Gastrocnemius medialis (tissue), 4 donors: ENCODE measurements around the gene KLKB1. TPM values are rescaled to one million over a fixed set of nuclear protein-coding genes. Genes with fewer than 3 reads are reported as not detected.

Experiments used
- ATAC-seq, 2 donors: fragments of 150-250 bp; one replicate each; pipeline ENCODE4 v1.9.1; 2016
- DNase-seq, 2 donors: peaks; one replicate each; pipeline ENCODE4 v3.0.0-alpha.2; 2019
- H3K27ac ChIP-seq, 4 donors: fragments of 200-600 bp; sonication (generic); 1 replicate in 1 of 4; 2 replicates in 3 of 4; pipeline ENCODE4 v1.5.1; 2016 to 2018; ENCODE audit warnings: mild to moderate bottlenecking in 2 of 4, moderate library complexity in 1 of 4
- H3K27me3 ChIP-seq, 3 donors: fragments of 200-600 bp; sonication (generic) in 2 of 3; 1 replicate in 1 of 3; 2 replicates in 2 of 3; pipeline versions ENCODE4 v1.5.1 to v1.6.0; 2016 to 2019; ENCODE audit warnings: mild to moderate bottlenecking in 1 of 3, moderate library complexity in 1 of 3
- H3K36me3 ChIP-seq, 2 donors: fragments of 200-600 bp; sonication (generic) in 1 of 2; one replicate each; pipeline ENCODE4 v1.5.1; 2017 to 2018
- H3K4me1 ChIP-seq, 2 donors: fragments of 200-600 bp; sonication (generic) in 1 of 2; one replicate each; pipeline ENCODE4 v1.5.1; 2016 to 2017; ENCODE audit warnings: mild to moderate bottlenecking in 2 of 2
- H3K4me3 ChIP-seq, 4 donors: fragments of 200-600 bp; sonication (generic) in 3 of 4; 1 replicate in 1 of 4; 2 replicates in 3 of 4; pipeline ENCODE4 v1.5.1; 2016 to 2019; ENCODE audit warnings: mild to moderate bottlenecking in 2 of 4
- H3K9me3 ChIP-seq, 3 donors: fragments of 200-600 bp; sonication (generic) in 2 of 3; 1 replicate in 1 of 3; 2 replicates in 2 of 3; pipeline ENCODE4 v1.5.1; 2016 to 2019
- CTCF ChIP-seq, 5 experiments: fragments of 450-650 bp in 3 of 5; fragments of 200-600 bp in 2 of 5; sonication (generic) in 2 of 5; IDR thresholded peaks in 4 of 5; conservative IDR thresholded peaks in 1 of 5; 1 replicate in 4 of 5; 2 replicates in 1 of 5; pipeline ENCODE4 v1.5.1; 2016 to 2019; ENCODE audit warnings: antibody characterized with exemption in 5 of 5, mild to moderate bottlenecking in 3 of 5, moderate library complexity in 3 of 5
- POLR2A ChIP-seq, 2 donors: fragments of 450-650 bp; IDR thresholded peaks; one replicate each; pipeline ENCODE4 v1.6.1; 2017; ENCODE audit warnings: antibody characterized with exemption in 2 of 2, mild to moderate bottlenecking in 2 of 2, moderate library complexity in 2 of 2
- in situ Hi-C, 4 donors: fragments of 200-750 bp; cut with MboI; loops; one replicate each; pipeline versions ENCODE4 v1.15.0 to v1.8.0; 2017; ENCODE audit warnings: low sequenced_read_pairs in 4 of 4
- intact Hi-C: fragments of 100-400 bp; cut with DNase I; formaldehyde crosslinking; loops from one replicate; pipeline ENCODE4 v1.15.1; 2023; ENCODE audit warnings: low total_unique reads
- total RNA-seq, 4 donors: library from RNA; depleted of rRNA; stranded (reverse); fragments of >200 nt; gene quantifications; one replicate each; pipeline versions ENCODE4 v1.1.0 to v1.2.3, GENCODE V29; 2016

Gene KLKB1
- total RNA-seq, 4 donors from 2014 or later: 0.20 to 0.40 TPM; not detected in 2

DNA sequence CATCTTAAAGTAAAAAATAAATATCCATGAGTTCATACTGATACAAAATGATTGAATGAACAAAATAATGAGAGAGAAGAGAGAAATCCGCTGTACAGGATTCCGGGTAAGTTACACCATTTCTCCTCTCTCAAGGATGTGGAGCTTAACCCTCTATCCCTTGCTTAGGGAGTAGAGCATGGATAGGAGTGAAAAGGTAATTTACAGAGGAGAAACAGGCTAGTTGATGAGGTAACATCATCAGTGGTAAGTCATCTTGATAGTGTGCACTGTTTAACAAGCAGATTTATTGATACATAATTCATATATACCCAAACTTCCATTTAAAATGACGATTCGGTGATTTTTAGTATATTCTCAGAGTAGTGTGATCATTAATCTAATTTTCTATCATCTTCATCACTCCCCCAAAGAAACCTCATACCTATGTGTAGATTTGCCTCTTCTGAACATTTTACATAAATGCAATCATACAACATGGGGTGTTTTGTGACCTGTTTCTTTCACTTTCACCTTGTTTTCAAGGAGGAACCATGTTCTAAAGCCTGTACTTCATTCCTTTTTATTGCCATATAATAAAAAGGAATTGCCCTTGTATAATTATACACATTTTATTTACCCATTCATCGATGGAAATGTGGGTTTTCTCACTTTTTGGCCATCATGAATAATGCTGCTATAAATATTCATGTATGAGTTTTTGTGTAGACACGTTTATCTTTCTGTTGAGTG, 73.5 kb downstream of the KLKB1 start:
- in situ Hi-C loops (loop anchor here in 1 of 4 donors (5.0 kb wide), 1 partner anchor 286 kb away; no protein-coding TSS in a partner anchor), intact Hi-C loops (no loop called here)
- Histone ChIP-seq H3K4me3 (no peak overlapping the region), H3K36me3 (no peaks in the 10 kb centered on the region), H3K4me1 (no peaks in the 10 kb centered on the region), H3K27me3 (peaks cover 14 to 16% (median 15%) of the 10 kb centered on the region in 3 donors), H3K27ac (no peak overlapping the region), H3K9me3 (no peaks in the 10 kb centered on the region)
- TF ChIP-seq CTCF (IDR thresholded peaks at IDR 0.05 in 4 of 5, conservative IDR thresholded peaks at IDR 0.05 in 1 of 5): no peak
- TF ChIP-seq POLR2A (IDR thresholded peaks at IDR 0.05): no peak
- DNase-seq (no peak), ATAC-seq (no peak)

DNA sequence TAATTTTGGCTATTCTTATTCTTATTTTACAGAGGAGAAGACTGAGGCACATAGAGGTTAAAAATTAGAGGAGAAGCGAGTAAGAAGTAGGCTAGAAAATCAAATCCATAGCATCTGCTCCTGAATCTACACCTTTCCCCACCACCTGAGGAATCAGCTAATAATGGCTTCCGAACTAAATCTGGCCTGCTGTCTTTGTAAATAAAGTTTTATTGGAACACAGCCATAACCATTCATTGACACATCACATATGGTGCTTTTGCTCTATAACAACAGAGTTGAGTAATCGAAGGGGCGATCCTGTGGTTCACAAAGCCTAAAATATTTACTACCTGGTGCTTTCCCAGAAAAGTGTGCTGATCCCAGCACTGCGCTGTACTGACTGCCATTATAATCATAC, 76.9 kb downstream of the KLKB1 start:
- no peaks in the 10 kb centered on the region for H3K4me1 ChIP-seq
- H3K36me3 ChIP-seq: no peaks in the 10 kb centered on the region
- peaks cover 3 to 8% (median 7%) of the 10 kb centered on the region in 3 donors for H3K27me3 ChIP-seq
- in situ Hi-C loops: loop anchor here in 1 of 4 donors (5.0 kb wide), 1 partner anchor 283 kb away; no protein-coding TSS in a partner anchor
- no peak for ATAC-seq
- intact Hi-C loops: no loop called here
- TF ChIP-seq POLR2A (IDR thresholded peaks at IDR 0.05) (no peak), CTCF (IDR thresholded peaks at IDR 0.05 in 4 of 5, conservative IDR thresholded peaks at IDR 0.05 in 1 of 5) (no peak)
- no peak overlapping the region for H3K4me3 ChIP-seq
- no peak for DNase-seq
- H3K27ac ChIP-seq: no peak overlapping the region
- no peaks in the 10 kb centered on the region for H3K9me3 ChIP-seq

GRCh38 chr4:186304866-186305505, 77.7 kb downstream of the KLKB1 start:
- Histone ChIP-seq H3K4me1 (no peaks in the 10 kb centered on the region), H3K9me3 (no peaks in the 10 kb centered on the region), H3K36me3 (no peaks in the 10 kb centered on the region), H3K4me3 (no peak overlapping the region), H3K27me3 (peaks cover 3 to 8% (median 7%) of the 10 kb centered on the region in 3 donors), H3K27ac (no peak overlapping the region)
- in situ Hi-C loops: loop anchor here in 1 of 4 donors (5.0 kb wide), 1 partner anchor 282 kb away; no protein-coding TSS in a partner anchor
- TF ChIP-seq POLR2A (IDR thresholded peaks at IDR 0.05): no peak
- no peak for TF ChIP-seq CTCF (IDR thresholded peaks at IDR 0.05 in 4 of 5, conservative IDR thresholded peaks at IDR 0.05 in 1 of 5)
- DNase-seq: no peak
- no peak for ATAC-seq
- intact Hi-C loops: no loop called here

- H3K27ac ChIP-seq: no peak overlapping the region
- no peak overlapping the region for H3K4me3 ChIP-seq
- in situ Hi-C loops: no loop called here
- intact Hi-C loops: no loop called here
- TF ChIP-seq CTCF (IDR thresholded peaks at IDR 0.05 in 4 of 5, conservative IDR thresholded peaks at IDR 0.05 in 1 of 5): no peak
- no peak for TF ChIP-seq POLR2A (IDR thresholded peaks at IDR 0.05)
- no peaks in the 10 kb centered on the region for H3K4me1 ChIP-seq
- H3K9me3 ChIP-seq: no peaks in the 10 kb centered on the region
- ATAC-seq (no peak), DNase-seq (no peak)
- no peaks in the 10 kb centered on the region for H3K36me3 ChIP-seq
- H3K27me3 ChIP-seq: peaks cover 6 to 8% (median 7%) of the 10 kb centered on the region in 3 donors
Measured at GRCh38 chr4:186307497-186307896, 80.2 kb downstream of the KLKB1 start.
